ENCODE data around the gene PCNT. TPM values are rescaled to one million over a fixed set of nuclear protein-coding genes. Genes with fewer than 3 reads are reported as not detected.

The PCNT gene
- total and polyA plus RNA-seq, 9 of the 15 experiments (the other 6 are each of a cell fraction or from before 2014, with no cell fraction given): 9.1 to 53.5 (median 31.3) TPM

DNA sequence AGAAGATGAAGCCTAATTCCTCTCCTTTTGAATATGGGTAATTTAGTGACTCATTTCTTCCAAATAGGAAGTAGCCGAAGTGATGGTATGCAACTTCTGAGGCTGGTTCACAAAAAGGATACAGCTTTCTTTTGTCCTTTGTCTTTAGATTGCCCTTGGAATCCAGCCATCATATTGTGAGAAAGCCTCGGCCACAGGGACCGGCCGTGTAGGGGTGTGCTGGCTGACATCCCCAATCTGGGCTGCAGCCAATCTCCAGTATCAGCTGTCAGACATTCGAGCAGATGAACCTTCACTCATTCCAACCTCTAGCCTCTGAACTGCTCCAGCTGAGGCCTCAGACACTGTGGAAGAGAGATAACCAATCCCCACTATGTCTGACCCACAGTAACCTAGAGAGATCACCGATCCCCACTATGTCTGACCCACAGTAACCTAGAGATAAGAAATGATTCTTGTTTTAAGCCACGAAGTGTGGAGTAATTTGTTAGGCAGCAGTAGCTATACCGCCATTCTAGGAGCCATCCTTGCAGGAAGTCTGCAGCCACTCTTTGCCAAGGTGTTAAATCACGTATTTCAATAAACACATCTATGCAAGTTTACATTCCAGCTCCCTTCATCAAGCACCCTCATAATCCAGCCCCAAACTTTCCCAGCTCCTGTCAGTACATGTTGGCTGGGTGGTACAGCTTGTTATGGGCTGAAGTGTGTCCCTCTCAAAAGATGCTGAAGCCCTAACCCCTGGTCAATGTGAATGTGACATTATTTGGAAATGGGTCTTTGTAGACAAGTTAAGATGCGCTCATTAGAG lies 131.8 kb downstream of the PCNT start (continued):
- TF ChIP-seq RCOR1 (IDR thresholded peaks at IDR 0.05; ENCODE audit: borderline replicate concordance in 1 of 2, low read depth in 2 of 2, low read length in 2 of 2): peak; percentile 76 to 96
- TF ChIP-seq ZNF175 (CRISPR knock-in tag; IDR thresholded peaks at IDR 0.05; ENCODE audit: low read depth): 0 out of 2 replicates have a peak, but pooled peaks have one; percentile 62
- TF ChIP-seq NR2C1 (IDR thresholded peaks at IDR 0.05): peak; percentile 90
- peak; percentile 95 for TF ChIP-seq NR2C1 (tag; IDR thresholded peaks at IDR 0.05)
- TF ChIP-seq ELF4 (CRISPR knock-in tag; IDR thresholded peaks at IDR 0.05): no peak
- TF ChIP-seq, protein P1, sequence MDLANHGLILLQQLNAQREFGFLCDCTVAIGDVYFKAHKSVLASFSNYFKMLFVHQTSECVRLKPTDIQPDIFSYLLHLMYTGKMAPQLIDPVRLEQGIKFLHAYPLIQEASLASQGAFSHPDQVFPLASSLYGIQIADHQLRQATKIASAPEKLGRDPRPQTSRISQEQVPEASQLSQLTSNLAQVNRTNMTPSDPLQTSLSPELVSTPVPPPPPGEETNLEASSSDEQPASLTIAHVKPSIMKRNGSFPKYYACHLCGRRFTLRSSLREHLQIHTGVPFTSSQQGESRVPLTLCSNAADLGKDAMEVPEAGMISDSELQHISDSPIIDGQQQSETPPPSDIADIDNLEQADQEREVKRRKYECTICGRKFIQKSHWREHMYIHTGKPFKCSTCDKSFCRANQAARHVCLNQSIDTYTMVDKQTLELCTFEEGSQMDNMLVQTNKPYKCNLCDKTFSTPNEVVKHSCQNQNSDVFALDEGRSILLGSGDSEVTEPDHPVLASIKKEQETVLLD (IDR thresholded peaks at IDR 0.05): peak; percentile 76; the same call in 1 of the 2 replicates
- no peak for TF ChIP-seq ZNF507 (tag; conservative IDR thresholded peaks at IDR 0.05)
- TF ChIP-seq CBFA2T3 (IDR thresholded peaks at IDR 0.05): peak; percentile 99
- peak; percentile 93 for TF ChIP-seq TAL1 (IDR thresholded peaks at IDR 0.05)
- peak; percentile 56; the same call in 1 of the 2 replicates for TF ChIP-seq ZNF766 (CRISPR knock-in tag; conservative IDR thresholded peaks at IDR 0.05)
- peak; percentile 97 for TF ChIP-seq CBFA2T2 (conservative IDR thresholded peaks at IDR 0.05)
- TF ChIP-seq SUPT5H (IDR thresholded peaks at IDR 0.05): no peak
- peak; percentile 95 for TF ChIP-seq POLR2AphosphoS5 (IDR thresholded peaks at IDR 0.05; ENCODE audit: control insufficient read depth, insufficient read depth, low read depth, low read length)
- TF ChIP-seq, protein P2, sequence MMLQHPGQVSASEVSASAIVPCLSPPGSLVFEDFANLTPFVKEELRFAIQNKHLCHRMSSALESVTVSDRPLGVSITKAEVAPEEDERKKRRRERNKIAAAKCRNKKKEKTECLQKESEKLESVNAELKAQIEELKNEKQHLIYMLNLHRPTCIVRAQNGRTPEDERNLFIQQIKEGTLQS (IDR thresholded peaks at IDR 0.05): 0 out of 2 replicates have a peak, but pooled peaks have one; percentile 9
- TF ChIP-seq, protein P2 (CRISPR knock-in tag; conservative IDR thresholded peaks at IDR 0.05): no peak
- 0 out of 2 replicates have a peak, but pooled peaks have one; percentile 74 for TF ChIP-seq ZNF644 (tag; IDR thresholded peaks at IDR 0.05; ENCODE audit: low read depth)
- TF ChIP-seq ZNF184 (CRISPR knock-in tag; IDR thresholded peaks at IDR 0.05): no peak
- TF ChIP-seq, protein P3, sequence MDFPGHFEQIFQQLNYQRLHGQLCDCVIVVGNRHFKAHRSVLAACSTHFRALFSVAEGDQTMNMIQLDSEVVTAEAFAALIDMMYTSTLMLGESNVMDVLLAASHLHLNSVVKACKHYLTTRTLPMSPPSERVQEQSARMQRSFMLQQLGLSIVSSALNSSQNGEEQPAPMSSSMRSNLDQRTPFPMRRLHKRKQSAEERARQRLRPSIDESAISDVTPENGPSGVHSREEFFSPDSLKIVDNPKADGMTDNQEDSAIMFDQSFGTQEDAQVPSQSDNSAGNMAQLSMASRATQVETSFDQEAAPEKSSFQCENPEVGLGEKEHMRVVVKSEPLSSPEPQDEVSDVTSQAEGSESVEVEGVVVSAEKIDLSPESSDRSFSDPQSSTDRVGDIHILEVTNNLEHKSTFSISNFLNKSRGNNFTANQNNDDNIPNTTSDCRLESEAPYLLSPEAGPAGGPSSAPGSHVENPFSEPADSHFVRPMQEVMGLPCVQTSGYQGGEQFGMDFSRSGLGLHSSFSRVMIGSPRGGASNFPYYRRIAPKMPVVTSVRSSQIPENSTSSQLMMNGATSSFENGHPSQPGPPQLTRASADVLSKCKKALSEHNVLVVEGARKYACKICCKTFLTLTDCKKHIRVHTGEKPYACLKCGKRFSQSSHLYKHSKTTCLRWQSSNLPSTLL (IDR thresholded peaks at IDR 0.05): peak; percentile 69; the same call in 1 of the 2 replicates
- no peak for TF ChIP-seq ZNF780A (CRISPR knock-in tag; IDR thresholded peaks at IDR 0.05)
- TF ChIP-seq BRD9 (IDR thresholded peaks at IDR 0.05; ENCODE audit: low read depth, partially characterized antibody): peak; percentile 68
- TF ChIP-seq DPF2 (IDR thresholded peaks at IDR 0.05): peak; percentile 86
- TF ChIP-seq KDM1A (IDR thresholded peaks at IDR 0.05): peak; percentile 98
- peak; percentile 84 for TF ChIP-seq PKNOX1 (IDR thresholded peaks at IDR 0.05)
- peak; percentile 85; the same call in 1 of the 2 replicates for TF ChIP-seq CTBP1 (IDR thresholded peaks at IDR 0.05; ENCODE audit: borderline replicate concordance)
- peak; percentile 60; the same call in 1 of the 2 replicates for TF ChIP-seq ZKSCAN1 (IDR thresholded peaks at IDR 0.05; ENCODE audit: low read depth, low read length)
- 0 out of 2 replicates have a peak, but pooled peaks have one; percentile 32 for TF ChIP-seq ZSCAN32 (CRISPR knock-in tag; IDR thresholded peaks at IDR 0.05)
